Epithelial cell of prostate (primary cell): Measurements from ENCODE around the gene PHF13.
"Not testable (repeated sequence)": the region's sequence is repeated elsewhere in the genome, so short reads cannot be mapped to it uniquely, and the experiment has no call there.

ENCODE experiments used
- DNase-seq: peaks from one replicate; pipeline ENCODE4 v3.0.0-alpha.2; 2011; ENCODE audit warnings: low read depth, low spot score
- H3K27ac ChIP-seq: fragments of 450-650 bp; 2 replicates; pipeline ENCODE4 v1.5.1; 2017; ENCODE audit warnings: mild to moderate bottlenecking

PHF13 gene

DNA sequence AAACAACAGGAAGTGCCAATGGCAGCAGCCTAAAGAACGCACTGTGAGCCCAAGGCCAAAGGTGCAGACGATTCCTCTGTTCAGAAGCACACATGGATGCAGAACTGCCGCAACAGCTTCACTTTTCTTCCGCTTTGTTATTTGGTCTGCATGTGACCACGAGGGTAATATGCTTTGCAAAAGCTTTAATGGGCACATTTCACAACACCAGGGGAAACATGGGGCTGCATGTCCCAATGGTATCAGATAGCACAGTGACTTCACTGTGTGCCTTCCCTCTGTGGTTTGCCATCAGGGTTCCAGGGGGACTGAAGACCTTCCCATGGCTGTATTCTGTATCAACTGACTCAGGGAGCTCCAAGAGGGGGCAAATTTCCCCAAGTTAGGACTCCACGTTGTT, 39.5 kb downstream of the PHF13 start:
- DNase-seq, result no peak
- no peak overlapping the region for H3K27ac ChIP-seq

DNA sequence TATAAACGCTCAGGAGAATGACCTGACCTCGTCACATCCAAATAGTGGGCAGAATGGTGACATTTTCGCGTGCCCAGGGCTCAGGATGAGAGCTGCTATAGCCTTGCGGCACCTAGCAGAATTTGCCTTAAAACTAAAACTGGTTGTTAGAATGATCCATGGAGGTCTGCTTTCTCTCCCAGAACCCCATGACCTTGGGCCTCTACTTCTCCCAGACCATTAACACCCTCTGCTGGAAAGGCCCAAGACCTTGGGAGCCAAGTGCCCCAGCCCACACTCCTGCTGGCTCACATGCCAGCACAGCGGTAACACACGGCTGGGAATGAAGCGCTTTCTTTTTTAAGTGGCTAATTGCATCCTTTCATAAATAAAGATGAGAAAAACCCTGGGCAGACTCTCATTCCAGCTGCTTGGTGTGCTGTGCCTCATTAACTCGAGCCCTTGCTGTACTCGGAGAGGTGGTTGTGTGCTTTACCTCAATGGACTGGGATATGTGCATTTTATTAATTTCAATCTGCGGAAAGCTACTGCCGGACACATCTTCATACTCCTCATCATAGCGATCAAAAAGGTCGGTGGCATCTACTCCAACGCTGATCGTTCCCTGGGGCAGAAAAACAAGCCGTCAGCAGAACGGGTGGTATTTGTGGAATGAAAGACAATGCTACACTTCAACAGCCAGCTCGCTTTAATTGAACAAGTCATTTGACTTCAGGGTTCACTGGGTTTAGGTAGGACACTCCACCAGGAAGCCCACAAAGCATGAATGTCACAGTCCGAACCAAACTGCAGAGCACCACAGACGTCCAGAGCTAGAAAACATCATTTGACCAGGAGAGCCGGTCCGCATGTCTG, 40.1 kb downstream of the PHF13 start:
- H3K27ac ChIP-seq, result no peak overlapping the region
- no peak for DNase-seq

DNA sequence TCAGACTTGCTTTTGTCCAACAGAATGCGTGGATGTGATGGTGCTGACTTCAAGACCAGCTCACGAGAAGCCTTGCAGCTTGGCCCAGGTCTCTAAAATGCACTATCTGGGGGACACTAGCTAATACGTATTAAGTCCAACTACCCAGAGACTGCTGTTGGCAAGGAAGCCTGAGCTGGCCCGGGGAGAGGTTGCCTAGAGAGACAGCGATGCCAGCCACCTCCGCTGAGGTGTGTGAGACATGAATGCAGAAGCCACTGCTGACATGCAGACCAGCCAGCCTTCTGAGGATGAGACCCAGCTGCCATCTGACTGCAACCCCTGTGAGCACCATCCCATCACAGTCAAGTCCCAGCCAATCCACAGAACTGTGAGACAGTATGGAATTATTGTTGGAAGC, 43.6 kb downstream of the PHF13 start:
- H3K27ac ChIP-seq, result no peak overlapping the region
- DNase-seq, result no peak

DNA sequence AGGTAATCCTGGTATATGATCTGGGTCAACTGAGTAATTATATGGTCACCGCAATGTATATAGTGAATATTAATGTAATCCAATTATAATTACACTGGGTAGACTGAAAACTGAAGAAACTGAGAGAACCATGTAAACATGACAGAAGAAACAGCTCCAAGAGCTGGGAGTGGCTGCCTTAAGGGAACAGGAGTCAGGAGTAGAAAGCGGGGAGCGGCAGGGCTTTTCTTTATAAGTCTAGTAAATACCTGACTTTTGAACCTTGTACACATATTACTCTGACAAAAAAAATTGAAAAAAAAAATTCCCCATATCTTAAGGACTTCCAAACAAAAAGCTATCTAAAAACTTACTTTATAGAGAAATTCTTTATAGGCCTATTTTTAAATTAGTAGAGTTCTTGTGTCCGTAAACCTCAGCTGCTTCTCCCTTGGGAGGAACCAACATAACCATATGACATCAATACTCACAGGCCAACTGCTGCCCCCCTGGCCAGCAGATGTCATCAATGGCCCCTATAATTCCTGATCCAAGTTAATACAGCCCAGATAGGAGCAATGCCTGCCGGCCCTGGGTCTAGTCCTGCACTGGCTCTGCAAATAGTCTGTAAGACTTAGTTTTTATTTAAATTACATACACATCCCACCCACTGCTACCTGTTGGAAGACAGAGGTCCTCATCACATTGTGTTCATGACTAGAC, 45.0 kb downstream of the PHF13 start:
- DNase-seq, result no peak
- H3K27ac ChIP-seq, result no peak overlapping the region

DNA sequence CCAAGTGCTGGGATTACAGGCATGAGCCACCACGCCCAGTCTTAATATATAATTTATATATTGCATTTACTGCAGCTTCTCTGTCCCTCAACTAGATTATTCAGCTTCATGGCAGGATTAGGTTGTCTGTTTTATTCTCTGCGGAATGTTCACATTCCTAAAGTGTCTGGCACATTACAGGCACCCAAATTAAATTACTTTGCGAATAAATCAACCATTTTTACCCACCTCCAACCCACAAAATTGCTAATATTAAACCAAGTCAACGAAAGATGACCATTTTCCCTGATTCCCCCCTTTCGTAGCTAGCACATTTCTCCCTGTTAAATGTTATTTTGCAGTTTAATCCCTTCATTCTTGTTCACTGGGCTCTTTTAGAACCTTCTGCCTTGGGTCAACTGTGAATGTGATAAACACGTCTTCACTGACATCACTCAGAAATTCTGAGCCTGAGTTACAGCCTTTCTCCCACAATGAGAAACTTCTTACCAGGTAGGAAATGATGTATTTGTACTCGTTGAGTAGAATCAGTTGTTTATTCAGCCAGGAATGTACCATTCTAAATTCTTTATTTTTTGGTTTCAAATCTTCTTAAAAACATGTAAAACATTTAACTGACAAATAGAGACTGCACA, 47.0 kb downstream of the PHF13 start:
- no peak overlapping the region for H3K27ac ChIP-seq
- DNase-seq, result no peak

DNA sequence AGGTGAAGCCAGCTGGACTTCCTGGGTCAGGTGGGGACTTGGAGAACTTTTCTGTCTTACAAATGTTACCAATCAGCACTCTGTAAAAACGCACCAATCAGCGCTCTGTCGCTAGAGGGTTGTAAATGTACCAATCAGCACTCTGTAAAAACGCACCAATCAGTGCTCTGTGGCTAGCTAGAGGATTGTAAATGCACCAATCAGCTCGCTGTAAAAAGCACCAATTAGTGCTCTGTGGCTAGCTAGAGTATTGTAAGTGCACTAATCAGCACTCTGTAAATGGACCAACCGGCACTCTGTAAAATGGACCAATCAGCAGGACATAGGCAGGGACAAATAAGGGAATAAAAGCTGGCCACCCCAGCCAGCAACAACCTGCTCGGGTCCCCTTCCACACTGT, 48.9 kb downstream of the PHF13 start:
- H3K27ac ChIP-seq, DNase-seq: not testable (repeated sequence)

DNA sequence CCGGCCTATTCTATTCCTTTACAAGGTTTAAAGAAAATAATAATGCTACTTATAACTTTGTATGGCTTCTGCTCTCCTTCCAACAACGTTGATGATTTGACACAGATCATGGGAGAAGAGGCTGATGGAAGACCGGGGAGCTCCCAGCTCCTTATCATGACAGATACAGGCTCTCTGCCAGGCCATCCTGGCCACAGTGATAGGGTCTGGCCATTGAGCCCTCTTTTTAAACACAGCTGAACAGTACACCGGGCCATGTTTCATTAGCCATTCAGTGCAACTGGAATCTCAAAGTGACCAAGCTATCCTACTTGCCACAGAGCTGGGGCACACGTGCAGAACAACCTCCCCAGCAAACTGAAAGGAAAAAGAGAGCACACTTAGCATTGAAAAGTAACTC, 53.2 kb downstream of the PHF13 start:
- DNase-seq, result no peak
- H3K27ac ChIP-seq, result no peak overlapping the region

DNA sequence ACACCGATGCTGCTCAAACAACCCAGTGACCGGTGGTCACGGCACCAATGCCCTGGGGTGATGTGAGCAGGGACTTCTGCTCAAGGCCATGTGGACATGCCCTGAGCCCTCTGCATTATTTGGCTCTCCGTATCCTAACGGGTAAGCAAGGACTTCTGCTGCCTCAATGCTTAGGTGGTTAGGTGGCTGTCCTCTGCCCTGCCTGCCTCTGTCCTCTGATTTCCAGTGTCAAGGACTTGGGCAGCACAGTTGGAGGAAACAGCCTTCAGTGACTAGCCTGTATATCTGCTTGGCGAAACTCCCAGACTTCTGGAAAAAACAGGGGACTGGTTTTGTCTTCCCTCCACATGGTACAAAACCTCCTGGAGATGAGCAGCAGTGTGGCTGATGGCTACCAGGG, 53.6 kb downstream of the PHF13 start:
- H3K27ac ChIP-seq, result no peak overlapping the region
- no peak for DNase-seq

DNA sequence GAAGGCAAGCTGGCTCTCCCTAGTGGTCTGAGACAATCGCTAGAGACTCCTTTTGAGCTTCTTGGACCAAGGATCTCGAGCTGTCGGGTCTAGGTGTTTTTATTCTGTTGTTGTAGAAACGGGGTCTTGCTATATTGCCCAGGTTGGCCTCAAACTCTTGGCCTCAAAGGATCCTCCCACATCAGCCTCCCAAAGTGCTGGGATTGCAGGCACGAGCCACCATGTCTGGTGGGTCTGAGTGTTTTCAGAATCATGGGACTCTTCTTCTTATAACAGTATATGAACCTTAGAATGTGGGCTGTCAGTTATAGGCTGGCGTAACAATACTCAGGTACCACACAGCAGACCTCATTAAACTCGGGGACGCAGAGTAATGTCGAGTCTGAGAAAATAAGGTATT, 55.0 kb downstream of the PHF13 start:
- no peak for DNase-seq
- no peak overlapping the region for H3K27ac ChIP-seq

DNA sequence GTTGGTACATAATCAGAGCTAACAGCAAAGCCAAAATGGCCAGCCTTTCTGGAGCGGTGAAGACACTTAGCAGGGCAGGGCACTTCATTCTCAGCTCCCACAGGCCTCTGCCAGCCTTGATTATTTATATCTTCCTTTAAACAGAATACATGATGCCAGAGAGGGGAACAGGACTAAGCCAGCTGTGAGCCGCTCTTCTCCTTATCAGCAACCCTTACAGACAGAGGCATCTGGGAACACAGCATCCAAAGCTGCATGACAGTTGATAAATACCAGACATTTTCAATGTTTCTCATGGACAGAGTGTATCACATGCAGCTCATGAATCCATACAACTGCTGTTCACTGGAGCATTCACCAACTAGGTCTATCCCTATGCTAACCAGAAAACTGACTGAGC, 59.0 kb downstream of the PHF13 start:
- no peak overlapping the region for H3K27ac ChIP-seq
- no peak for DNase-seq
